Measurements from ENCODE around the gene CYTIP. TPM values are rescaled to one million over a fixed set of nuclear protein-coding genes. Genes with fewer than 3 reads are reported as not detected.
A peak's percentile ranks its signal among the peaks of the same experiment; 100 is the strongest.

The CYTIP gene
- total RNA-seq, 1 donor from 2014 or later = 5.5 TPM

DNA sequence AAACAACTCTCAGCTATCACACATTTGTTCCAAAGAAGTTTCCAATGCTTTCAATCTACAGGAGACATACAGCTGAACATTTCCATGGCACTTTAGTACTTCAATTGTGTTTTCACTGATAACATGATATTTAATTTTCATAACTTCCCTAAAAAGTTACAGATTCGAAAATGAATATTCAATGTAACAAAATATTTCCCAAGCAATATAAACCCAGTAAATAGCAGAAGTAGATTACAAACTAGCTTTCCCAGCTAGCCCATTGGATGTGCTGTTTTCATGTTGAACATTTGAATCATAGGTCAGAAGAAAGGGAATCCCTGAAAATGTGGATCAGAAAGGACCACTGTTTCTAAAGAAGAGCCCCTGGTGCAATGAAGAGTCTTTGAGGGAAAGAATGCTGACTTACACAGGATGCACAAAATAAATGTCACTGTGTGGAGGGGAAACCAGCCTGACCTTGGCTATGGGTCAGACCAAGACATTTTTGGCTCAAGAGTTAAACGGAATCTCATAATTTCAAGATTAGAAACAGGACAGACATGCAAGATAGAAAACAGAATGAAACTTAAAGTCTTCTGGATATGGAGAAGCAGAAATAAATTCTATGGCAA lies 22.5 kb downstream of the CYTIP start:
- no peak overlapping the region for H3K27ac ChIP-seq
- intact Hi-C loops (cut with DNase I) = no loop called here
- TF ChIP-seq, protein P1, sequence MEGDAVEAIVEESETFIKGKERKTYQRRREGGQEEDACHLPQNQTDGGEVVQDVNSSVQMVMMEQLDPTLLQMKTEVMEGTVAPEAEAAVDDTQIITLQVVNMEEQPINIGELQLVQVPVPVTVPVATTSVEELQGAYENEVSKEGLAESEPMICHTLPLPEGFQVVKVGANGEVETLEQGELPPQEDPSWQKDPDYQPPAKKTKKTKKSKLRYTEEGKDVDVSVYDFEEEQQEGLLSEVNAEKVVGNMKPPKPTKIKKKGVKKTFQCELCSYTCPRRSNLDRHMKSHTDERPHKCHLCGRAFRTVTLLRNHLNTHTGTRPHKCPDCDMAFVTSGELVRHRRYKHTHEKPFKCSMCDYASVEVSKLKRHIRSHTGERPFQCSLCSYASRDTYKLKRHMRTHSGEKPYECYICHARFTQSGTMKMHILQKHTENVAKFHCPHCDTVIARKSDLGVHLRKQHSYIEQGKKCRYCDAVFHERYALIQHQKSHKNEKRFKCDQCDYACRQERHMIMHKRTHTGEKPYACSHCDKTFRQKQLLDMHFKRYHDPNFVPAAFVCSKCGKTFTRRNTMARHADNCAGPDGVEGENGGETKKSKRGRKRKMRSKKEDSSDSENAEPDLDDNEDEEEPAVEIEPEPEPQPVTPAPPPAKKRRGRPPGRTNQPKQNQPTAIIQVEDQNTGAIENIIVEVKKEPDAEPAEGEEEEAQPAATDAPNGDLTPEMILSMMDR (IDR thresholded peaks at IDR 0.05) = no peak
- H3K27me3 ChIP-seq = no peaks in the 10 kb centered on the region
- no peaks in the 10 kb centered on the region for H3K9me3 ChIP-seq
- H3K36me3 ChIP-seq = no peaks in the 10 kb centered on the region
- no peak overlapping the region for H3K4me3 ChIP-seq
- DNase-seq (ENCODE audit: low spot score in 2 of 2) = no peak
- no peaks in the 10 kb centered on the region for H3K4me1 ChIP-seq

DNA sequence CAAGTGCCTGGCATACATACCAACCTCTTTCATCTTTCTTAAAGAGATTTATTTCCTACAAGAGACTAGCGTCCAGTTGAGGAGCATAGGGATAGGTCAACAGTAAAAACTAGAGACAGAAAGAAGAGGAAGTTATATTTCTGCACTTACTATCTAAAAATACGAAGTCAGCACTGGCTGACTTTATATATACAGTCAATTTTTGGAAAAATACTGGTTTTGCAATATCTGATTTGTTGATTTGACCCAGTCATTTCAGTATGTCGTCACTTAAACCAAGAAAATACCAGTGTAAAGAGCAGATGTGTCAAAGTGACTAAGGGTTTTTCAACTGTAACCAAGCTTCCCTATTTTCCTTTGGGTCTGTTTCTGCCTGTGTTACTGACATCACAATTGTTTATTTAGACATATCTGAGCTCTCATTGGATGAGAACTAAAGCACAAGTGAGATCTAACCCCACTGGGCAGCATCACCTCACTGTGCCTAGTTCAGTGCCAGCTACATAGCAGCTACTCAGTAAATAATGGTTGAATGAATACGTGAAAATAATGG lies 23.0 kb downstream of the CYTIP start:
- H3K27ac ChIP-seq = no peak overlapping the region

DNA sequence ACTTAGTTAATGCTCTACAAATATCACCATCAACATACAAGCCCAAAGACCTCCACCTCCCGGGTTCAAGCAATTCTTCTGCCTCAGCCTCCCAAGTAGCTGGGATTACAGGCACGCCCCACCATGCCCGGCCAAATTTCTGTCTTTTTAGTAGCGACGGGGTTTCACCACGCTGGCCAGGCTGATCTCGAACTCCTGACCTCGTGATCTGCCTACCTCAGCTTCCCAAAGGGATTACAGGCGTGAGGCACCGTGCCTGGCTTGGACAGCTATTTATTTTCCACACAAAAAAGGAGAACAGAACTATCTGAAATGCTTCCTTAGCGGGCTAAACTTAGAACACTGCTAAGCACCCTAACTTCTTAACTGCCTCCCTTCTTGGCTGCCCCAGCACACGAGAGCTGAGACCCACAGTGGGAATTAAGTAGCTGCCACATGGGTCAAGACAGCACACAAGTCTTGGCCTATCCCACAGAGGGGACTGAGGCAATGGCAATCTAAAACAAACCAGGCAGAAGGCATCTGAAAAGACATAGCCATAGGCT lies 24.8 kb downstream of the CYTIP start:
- Histone ChIP-seq H3K27me3 (no peaks in the 10 kb centered on the region), H3K4me3 (no peak overlapping the region), H3K36me3 (no peaks in the 10 kb centered on the region), H3K4me1 (no peaks in the 10 kb centered on the region), H3K27ac (peak overlapping the region in 1 of 2 donors; percentile 16), H3K9me3 (no peaks in the 10 kb centered on the region)
- TF ChIP-seq, protein P1 (IDR thresholded peaks at IDR 0.05) = no peak
- no peak for DNase-seq (ENCODE audit: low spot score in 2 of 2)
- intact Hi-C loops (cut with DNase I) = no loop called here

More for the DNA sequence above, 23.0 kb downstream of the CYTIP start:
- no peaks in the 10 kb centered on the region for H3K9me3 ChIP-seq
- H3K36me3 ChIP-seq = no peaks in the 10 kb centered on the region
- DNase-seq (ENCODE audit: low spot score in 2 of 2) = no peak
- no peaks in the 10 kb centered on the region for H3K4me1 ChIP-seq
- no peak overlapping the region for H3K4me3 ChIP-seq
- intact Hi-C loops (cut with DNase I) = no loop called here
- TF ChIP-seq, protein P1 (IDR thresholded peaks at IDR 0.05) = no peak
- H3K27me3 ChIP-seq = no peaks in the 10 kb centered on the region

DNA sequence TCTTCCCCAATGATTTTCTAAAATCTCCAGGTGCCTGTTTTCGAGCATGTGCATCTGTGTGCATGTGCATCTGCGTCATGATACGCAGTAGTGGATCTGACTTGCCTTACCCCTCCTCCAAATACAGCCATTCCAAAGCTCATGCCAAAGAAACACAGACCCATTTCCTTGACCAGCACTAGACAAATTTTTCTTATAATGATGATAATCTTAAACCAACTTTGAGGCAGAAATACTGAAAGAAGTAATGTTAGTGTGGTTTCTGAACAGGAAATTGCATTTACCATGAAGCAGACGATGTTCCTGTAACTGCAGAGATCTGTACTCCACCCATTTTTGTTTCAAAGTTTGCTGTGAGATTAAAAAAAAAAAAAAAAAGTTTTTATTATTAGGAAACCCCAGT lies 25.6 kb downstream of the CYTIP start:
- Histone ChIP-seq H3K27ac (no peak overlapping the region), H3K36me3 (no peaks in the 10 kb centered on the region), H3K4me3 (no peak overlapping the region), H3K9me3 (no peaks in the 10 kb centered on the region), H3K4me1 (no peaks in the 10 kb centered on the region), H3K27me3 (no peaks in the 10 kb centered on the region)
- TF ChIP-seq, protein P1 (IDR thresholded peaks at IDR 0.05) = no peak
- intact Hi-C loops (cut with DNase I) = no loop called here
- DNase-seq (ENCODE audit: low spot score in 2 of 2) = no peak

DNA sequence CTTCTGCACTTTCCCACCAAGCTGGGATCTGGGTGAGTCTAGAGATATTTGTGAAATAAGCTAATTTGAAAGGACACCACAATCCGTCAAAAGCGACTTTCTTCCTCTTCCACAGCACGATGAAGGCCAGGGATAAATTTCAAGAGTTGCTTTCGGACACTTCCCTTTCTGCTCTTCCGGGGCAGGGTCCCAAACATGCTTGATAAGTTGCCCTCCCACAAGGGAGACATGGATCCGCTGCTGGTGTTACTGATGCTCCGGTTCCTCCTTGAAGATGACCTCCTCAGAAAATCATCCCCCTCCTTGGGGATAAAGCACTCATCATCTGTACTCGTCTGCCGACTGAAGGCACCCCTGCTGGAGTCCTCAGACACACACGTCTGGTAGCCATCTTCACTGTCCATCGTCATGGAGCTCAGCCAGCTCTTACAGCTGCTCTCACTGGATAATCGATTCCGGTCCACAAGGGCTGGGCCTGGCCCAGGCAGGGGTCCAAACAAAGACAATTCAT lies 28.2 kb downstream of the CYTIP start:
- H3K27me3 ChIP-seq = no peaks in the 10 kb centered on the region
- no peaks in the 10 kb centered on the region for H3K9me3 ChIP-seq
- H3K36me3 ChIP-seq = no peaks in the 10 kb centered on the region
- no peak for DNase-seq (ENCODE audit: low spot score in 2 of 2)
- no peak overlapping the region for H3K4me3 ChIP-seq
- intact Hi-C loops (cut with DNase I) = no loop called here
- H3K27ac ChIP-seq = no peak overlapping the region
- TF ChIP-seq, protein P1 (IDR thresholded peaks at IDR 0.05) = no peak
- no peaks in the 10 kb centered on the region for H3K4me1 ChIP-seq
